Neural cell (in vitro differentiated cells): ENCODE data around the gene POU2F2.

Experiments used
- CTCF ChIP-seq: fragments of 450-650 bp; IDR thresholded peaks from 2 replicates; pipeline ENCODE4 v1.5.1; 2014; ENCODE audit warnings: antibody characterized with exemption, mild to moderate bottlenecking, moderate library complexity; ENCODE audit not compliant: poor library complexity, severe bottlenecking
- EP300 ChIP-seq: fragments of 450-650 bp; conservative IDR thresholded peaks from 2 replicates; pipeline ENCODE4 v1.6.1; 2014; ENCODE audit warnings: antibody characterized with exemption, mild to moderate bottlenecking, moderate library complexity; ENCODE audit not compliant: poor library complexity, severe bottlenecking
- EZH2 ChIP-seq: fragments of 200-600, 300-800 bp; shearing (Covaris generic), sonication (generic); IDR thresholded peaks from 2 replicates; pipeline ENCODE4 v1.6.1; 2014; ENCODE audit warnings: antibody characterized with exemption, low read length, borderline replicate concordance, mild to moderate bottlenecking; ENCODE audit not compliant: insufficient read depth, poor library complexity, severe bottlenecking
- MXI1 ChIP-seq: fragments of 450-650 bp; conservative IDR thresholded peaks from 2 replicates; pipeline ENCODE4 v1.6.1; 2014; ENCODE audit warnings: antibody characterized with exemption, mild to moderate bottlenecking; ENCODE audit not compliant: poor library complexity, severe bottlenecking
- POLR2AphosphoS5 ChIP-seq: IDR thresholded peaks from 2 replicates; pipeline ENCODE4 v1.6.1; 2012
- RAD21 ChIP-seq: fragments of 450-650 bp; conservative IDR thresholded peaks from 2 replicates; pipeline ENCODE4 v1.6.1; 2014; ENCODE audit warnings: antibody characterized with exemption, mild to moderate bottlenecking, moderate library complexity
- REST ChIP-seq: IDR thresholded peaks from 2 replicates; pipeline ENCODE4 v1.6.1; 2012; ENCODE audit warnings: borderline replicate concordance

GRCh38 chr19:42168206-42168605 lies 36.0 kb upstream of the POU2F2 start:
- TF ChIP-seq CTCF (no peak), EZH2 (no peak), POLR2AphosphoS5 (no peak), RAD21 (no peak), EP300 (no peak), MXI1 (no peak), REST (no peak)
